Measurements from ENCODE around the gene WDR38.

WDR38 gene

GRCh38 chr9:124859803-124860581, 6.7 kb downstream of the WDR38 start:
- DNase-seq, result no peak

DNA sequence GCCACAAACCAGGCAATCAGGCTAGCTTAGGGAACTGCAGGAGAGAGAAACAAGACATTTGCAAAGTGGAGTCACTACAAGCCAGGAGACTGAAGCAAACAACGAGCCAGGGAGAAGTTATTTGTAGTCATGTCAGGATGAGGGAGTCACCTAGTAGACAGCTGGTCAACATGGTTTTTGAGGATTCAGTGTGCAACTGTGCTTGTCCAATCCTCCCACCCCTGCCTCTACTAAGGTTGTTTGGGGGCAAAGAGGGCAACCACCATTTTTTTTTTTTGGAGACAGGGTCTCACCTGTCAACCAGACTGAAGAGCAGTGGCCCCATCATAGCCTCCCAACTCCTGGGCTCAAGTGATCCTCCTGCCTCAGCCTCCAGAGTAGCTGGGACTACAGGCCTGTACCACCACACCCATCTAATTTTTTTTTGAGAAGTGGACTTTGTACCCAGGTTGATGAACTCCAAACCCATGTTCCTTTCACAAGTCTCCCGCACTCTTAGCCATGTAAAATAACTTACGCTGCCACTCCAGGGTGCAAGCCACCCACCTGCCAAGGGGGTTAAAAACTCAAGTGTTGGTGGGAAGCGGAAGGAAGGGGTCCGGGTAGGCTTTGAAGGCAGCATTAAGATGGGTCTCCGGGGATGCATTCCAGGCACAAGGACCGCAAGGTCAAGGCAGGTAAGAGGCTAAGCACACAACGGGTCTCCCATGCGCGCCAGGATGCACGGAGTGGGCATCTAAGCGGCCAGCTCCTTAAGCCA, 7.5 kb downstream of the WDR38 start:
- no peak for DNase-seq

DNA sequence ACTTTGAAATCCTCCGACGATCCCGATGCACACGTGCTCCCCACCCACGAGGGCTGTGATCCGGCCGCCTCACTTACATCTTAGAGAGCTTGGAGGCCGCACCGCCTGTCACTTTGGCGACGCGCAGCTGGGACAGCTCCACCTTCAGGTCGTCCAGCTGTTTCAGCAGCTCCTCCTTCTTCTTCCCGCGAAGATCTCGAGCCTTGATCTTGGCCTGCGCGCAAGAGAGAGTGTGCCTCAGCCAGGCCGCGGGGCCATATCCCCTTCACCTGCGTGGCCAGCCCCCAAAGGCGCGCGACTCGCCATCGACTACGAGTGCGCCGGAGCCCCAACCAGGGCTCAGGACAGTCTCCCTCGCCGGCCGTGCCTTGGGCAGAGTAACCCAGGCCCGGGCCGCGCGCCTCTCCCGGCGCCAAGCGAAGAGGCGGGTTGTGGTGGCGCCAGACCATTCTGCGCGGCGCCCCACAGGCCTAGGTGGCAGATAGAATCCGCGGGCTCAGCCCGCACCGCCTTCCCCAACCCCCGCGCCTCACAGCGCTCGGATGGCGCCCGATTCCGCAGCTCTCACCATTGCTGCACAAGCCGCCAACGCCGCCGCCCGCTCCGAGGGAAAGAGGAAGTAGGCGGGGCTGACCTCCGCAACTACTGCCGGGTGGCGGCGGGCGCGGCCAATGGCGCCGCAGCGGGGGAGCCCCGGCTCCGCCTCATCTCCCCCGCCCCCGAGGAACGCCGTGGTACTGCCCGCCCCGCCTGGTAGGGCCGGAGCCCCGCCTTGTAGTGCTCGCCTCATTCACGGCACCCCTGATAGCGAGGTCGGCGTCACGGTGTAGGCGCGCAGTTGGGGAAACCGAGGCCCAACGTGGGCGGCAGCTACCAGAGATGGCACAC, 8.3 kb downstream of the WDR38 start, which contains the start of the genes ARPC5L and RPL35:
TSS of gene ARPC5L (plus strand) at position 789 of the 888 bp plus-strand sequence. CDS start 7,161 bp downstream, outside the sequence.
TSS of gene RPL35 (minus strand) at position 616 of the 888 bp plus-strand sequence. CDS start at position 571, 45 bp downstream.
- peak; percentile 98 for DNase-seq

DNA sequence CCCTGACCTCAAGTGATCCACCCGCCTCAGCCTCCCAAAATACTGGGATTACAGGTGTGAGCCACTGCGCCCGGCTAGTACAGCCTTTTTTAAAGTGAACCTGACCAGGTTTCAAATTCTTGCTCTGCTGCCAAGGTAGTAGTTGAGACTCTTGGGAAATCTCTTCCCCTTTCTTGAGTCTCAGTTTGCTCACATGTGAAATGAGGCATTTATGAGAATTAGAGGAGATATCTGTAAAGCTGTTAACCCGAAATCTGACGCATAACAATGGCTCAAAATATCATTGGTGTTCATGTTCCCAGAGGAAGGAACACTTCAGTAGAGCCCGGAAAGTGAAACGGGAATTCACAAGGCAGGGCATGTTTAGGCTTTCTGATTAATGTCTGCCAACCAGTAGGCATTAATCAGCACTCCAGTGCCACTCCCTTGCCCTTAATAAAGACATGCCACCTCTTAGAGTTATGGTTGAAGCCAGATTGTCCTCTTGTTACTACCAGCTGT, 10.2 kb downstream of the WDR38 start:
- no peak for DNase-seq

DNA sequence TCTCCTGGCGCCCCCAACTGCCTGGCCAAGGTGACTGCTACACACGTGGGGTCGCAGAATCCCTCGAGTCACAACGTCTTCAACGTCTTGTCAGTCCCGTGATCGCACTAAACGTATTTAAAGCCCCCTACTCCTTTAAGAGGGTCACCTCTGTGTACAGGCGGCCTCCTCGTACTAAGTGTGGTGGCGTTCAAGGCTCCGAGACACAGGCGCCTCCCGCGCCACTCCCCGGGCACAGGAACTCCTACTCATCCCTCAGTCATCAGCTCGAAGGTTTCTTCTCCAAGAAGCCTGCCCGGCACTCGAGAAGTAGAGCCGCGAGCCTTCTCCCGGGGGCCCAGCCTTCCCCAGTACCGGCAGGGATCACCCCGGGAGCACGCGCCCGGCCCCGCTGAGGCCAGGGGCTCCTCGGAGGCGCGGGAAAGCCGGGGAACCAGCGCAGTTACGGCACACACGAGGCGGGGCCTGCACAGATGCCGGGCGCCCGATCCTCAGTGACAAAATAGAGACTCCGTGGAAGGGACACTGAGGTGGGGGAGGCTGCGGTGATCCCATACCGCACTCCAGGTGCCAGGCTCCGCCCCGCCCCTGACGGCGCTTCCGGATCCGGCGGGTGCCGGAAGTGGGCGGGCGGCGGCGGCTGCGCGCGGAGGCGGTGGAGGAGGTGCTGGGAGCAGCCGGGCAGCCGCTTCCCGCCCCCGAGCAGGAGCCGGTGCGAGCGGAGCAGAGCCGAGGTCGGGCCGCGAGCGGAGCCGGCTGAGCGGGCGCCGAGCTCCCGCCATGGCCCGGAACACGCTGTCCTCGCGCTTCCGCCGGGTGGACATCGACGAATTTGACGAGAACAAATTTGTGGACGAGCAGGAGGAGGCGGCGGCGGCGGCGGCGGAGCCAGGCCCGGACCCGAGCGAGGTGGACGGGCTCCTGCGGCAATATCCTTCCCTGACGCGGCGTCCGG, 15.5 kb downstream of the WDR38 start:
- DNase-seq, result peak; percentile 96

DNA sequence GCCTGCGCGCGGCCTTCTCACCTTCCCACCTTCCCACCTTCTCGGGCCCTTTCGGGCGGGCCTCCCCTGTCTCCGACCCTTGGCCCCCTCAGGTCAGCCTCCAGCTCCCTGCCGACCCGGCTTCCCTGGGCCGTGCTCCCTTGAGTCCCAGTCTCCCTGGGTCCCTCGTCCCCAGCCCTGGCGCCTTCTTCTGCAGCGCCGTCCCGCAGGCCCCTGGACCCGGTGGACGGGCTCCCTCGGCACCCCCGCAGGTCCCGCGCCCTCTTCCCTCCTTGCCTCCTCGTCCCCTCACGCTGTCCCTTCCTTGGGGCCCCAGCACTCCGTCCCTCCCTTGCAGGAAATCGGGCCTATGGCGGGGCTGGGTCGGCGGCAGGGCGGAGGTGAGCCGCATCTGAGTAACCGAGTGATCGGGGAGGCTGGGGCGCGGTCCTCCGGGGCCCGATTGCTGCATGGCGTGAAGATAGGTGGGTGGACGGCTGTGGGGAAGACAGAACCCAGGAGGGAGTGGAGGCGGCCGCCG, 16.3 kb downstream of the WDR38 start:
- peak; percentile 68 for DNase-seq

GRCh38 chr9:124869986-124870560, 16.8 kb downstream of the WDR38 start:
- peak; percentile 57 for DNase-seq

DNA sequence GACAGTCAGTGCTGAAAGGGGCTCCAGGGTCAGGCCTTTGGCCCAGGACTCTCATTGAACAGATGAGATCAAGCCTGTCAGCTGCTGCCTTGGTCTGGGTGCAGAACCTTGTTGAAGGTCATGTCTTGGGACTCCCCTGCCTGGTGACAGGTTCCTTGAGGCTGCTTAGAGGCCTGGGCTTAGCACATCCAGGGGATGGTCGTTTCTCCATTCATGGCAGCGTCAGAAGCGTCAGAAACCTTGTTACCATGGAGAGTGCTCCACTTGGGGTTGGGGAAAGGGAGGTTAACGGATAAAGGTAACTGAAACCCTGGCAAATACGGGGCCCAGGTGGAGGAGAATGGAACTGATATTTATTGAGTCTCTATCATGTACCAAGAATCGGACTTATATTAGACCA, 17.5 kb downstream of the WDR38 start:
- DNase-seq, result no peak

GRCh38 chr9:124871156-124871561, 17.9 kb downstream of the WDR38 start:
- no peak for DNase-seq

DNA sequence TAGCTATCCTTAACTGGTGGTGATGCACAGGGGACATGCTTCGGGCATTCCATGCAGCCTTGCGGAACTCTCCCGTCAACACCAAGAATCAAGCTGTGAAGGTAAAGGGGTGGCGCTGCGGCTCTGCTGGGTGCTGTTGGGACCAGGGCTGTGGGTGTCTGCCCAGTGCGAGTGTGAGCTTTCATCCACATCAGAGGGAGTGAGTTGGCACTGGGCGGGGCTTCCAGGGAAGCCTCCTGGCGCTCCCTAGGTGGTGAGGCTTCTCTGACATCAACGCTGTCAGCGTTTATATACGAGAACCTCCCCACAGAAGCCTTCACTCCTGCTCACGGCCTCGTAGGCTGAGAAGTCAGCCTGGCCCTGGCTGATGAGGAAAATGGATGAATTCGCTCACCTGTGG, 20.4 kb downstream of the WDR38 start:
- DNase-seq, result no peak

DNA sequence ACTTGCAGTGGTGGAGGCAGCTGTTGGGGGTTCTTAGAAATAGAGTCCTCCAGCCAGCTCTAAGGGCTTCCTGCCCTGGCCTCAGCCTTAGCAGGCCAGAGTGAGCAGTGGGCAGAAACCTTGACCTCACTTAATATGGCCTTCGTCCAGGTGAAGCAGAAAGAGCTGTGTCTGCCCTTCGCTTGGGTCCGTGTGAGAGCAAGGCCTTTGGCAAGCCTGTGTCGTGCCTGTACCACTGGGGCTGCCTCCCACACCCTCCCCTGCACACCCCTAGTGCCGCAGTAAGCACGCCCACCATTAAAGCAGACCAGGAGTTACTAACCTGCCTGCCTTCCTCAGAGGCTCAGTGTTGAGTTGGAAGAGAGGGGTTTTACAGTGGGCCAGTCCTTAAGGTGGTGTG, 22.2 kb downstream of the WDR38 start:
- no peak for DNase-seq

DNA sequence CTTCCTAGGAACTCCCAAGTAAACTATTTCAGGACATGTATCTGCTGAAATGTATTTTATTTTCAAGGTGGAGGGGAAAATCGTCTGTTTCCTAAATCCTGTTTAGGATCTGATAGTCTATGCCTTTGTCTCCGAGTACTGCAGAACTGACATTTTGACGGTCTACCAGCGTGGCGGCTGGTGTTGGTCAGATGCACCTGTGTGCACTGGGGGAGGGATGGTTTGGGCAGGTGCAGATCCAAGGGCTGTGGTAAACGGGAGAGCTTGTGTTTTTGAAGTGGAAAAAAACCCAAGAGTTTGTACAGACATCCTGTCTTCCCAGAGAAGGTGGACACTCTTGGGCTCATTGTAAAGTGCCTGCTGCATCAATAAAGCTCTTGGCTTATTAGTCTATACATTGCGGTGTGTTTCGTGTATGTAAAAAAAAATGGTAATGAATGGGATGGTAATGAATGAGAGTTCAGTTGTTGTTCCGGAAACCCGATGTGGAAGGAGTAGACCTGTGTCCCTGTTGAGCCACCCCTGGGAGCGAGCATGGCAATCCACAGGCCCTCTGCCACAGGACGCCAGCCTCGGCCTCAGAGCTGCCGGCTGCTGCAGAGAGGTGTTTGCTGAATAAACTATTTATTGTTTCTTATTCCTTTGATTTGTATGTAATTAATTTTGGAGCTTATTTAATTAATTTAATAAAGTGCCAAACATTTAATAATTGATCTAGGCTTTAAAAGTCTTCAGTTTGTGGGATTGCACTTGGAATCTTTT, 23.9 kb downstream of the WDR38 start:
- peak; percentile 50 for DNase-seq

- DNase-seq, result no peak
These were observed 24.8 kb downstream of the WDR38 start for GRCh38 chr9:124878021-124878420.

GRCh38 chr9:124878518-124878917, 25.3 kb downstream of the WDR38 start:
- DNase-seq, result no peak

GRCh38 chr9:124879226-124879625, 26.0 kb downstream of the WDR38 start:
- DNase-seq, result no peak

- DNase-seq, result no peak
These were observed 27.2 kb downstream of the WDR38 start for GRCh38 chr9:124880501-124880900.

GRCh38 chr9:124881138-124881743, 28.0 kb downstream of the WDR38 start:
- DNase-seq, result no peak

GRCh38 chr9:124882231-124882630, 29.0 kb downstream of the WDR38 start:
- DNase-seq, result no peak

DNA sequence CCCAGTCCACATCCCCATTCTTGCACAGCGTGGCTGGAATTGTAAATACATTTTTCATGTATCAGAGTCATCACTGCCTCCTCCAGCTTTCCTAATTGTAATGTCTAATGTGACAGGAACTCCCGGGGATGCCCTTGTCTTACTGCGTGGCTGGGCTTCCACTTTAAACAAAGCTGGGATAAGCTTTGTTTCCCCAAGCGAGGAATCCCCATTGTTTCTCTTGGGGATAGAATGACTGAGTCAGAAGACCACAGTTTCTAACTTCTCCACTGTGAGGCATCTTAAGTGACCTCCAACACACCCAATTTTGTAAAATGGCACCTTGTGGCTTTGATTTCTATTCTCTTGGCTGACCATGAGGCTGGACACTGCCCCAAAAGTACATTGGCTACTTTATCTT, 31.1 kb downstream of the WDR38 start:
- DNase-seq, result no peak

GRCh38 chr9:124885551-124885950, 32.3 kb downstream of the WDR38 start:
- DNase-seq, result no peak

Measured in DMS53 (cell line).